Measurements from ENCODE around the gene USP34.

Gene USP34

DNA sequence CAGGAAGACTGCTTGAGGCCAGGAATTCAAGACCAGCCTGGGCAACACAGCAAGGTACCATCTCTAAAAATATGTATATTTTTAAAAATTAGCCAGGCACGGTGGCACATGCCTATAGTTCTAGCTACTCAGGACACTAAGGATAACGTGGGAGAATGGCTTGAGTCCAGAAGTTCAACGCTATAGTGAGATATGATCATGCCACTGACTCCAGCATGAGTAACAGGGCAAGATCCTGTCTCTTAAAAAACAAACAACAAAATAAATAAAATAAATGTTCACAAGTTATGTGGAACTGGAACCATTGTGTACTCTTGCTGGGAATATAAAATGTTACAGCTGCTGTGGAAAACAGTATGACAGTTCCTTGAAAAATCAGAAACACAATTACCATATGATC lies 47.2 kb downstream of the USP34 start:
- Histone ChIP-seq H3K4me3 (replicated peaks; ENCODE audit: insufficient read depth, low read length) (no peak overlapping the region), H3K27me3 (ENCODE audit: insufficient read depth, poor library complexity, severe bottlenecking) (no peaks in the 10 kb centered on the region), H3K27ac (replicated peaks) (no peak overlapping the region)
- no peak for TF ChIP-seq POLR2AphosphoS5 (IDR thresholded peaks at IDR 0.05; ENCODE audit: low read depth)
- TF ChIP-seq GABPA (IDR thresholded peaks at IDR 0.05; ENCODE audit: low read depth) = no peak
- TF ChIP-seq, protein P1, sequence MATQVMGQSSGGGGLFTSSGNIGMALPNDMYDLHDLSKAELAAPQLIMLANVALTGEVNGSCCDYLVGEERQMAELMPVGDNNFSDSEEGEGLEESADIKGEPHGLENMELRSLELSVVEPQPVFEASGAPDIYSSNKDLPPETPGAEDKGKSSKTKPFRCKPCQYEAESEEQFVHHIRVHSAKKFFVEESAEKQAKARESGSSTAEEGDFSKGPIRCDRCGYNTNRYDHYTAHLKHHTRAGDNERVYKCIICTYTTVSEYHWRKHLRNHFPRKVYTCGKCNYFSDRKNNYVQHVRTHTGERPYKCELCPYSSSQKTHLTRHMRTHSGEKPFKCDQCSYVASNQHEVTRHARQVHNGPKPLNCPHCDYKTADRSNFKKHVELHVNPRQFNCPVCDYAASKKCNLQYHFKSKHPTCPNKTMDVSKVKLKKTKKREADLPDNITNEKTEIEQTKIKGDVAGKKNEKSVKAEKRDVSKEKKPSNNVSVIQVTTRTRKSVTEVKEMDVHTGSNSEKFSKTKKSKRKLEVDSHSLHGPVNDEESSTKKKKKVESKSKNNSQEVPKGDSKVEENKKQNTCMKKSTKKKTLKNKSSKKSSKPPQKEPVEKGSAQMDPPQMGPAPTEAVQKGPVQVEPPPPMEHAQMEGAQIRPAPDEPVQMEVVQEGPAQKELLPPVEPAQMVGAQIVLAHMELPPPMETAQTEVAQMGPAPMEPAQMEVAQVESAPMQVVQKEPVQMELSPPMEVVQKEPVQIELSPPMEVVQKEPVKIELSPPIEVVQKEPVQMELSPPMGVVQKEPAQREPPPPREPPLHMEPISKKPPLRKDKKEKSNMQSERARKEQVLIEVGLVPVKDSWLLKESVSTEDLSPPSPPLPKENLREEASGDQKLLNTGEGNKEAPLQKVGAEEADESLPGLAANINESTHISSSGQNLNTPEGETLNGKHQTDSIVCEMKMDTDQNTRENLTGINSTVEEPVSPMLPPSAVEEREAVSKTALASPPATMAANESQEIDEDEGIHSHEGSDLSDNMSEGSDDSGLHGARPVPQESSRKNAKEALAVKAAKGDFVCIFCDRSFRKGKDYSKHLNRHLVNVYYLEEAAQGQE (IDR thresholded peaks at IDR 0.05; ENCODE audit: insufficient replicate concordance, low read depth) = no peak
- TF ChIP-seq, protein P2, sequence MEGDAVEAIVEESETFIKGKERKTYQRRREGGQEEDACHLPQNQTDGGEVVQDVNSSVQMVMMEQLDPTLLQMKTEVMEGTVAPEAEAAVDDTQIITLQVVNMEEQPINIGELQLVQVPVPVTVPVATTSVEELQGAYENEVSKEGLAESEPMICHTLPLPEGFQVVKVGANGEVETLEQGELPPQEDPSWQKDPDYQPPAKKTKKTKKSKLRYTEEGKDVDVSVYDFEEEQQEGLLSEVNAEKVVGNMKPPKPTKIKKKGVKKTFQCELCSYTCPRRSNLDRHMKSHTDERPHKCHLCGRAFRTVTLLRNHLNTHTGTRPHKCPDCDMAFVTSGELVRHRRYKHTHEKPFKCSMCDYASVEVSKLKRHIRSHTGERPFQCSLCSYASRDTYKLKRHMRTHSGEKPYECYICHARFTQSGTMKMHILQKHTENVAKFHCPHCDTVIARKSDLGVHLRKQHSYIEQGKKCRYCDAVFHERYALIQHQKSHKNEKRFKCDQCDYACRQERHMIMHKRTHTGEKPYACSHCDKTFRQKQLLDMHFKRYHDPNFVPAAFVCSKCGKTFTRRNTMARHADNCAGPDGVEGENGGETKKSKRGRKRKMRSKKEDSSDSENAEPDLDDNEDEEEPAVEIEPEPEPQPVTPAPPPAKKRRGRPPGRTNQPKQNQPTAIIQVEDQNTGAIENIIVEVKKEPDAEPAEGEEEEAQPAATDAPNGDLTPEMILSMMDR (IDR thresholded peaks at IDR 0.05; ENCODE audit: insufficient read depth, low read length) = no peak
- TF ChIP-seq SPI1 (IDR thresholded peaks at IDR 0.05; ENCODE audit: borderline replicate concordance, low read depth) = no peak
- DNase-seq (ENCODE audit: low read depth in 1 of 2, low spot score in 1 of 2) = no peak

DNA sequence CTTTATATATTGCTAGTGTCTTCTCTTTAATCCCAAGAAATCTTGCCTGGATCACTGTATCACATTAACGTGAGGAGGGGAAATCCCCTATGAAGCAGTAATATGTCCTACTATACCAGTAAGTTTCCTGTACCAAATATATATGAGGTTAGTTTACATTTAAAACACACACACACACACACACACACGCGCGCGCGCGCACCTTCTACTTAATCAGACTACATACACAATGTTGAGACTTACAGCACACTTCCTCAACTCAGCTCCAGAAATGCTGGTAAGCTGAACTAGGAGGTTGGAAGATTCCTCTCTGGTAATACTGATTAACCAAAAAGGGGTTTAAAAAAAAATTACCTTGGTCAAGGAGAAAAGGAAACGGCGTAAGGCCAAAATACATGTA lies 49.3 kb downstream of the USP34 start:
- peak in 1 of 2 experiments; percentile 29 for DNase-seq (ENCODE audit: low read depth in 1 of 2, low spot score in 1 of 2)
- TF ChIP-seq, protein P1 (IDR thresholded peaks at IDR 0.05; ENCODE audit: insufficient replicate concordance, low read depth) = no peak
- peak; percentile 20; the same call in 1 of the 2 replicates for TF ChIP-seq SPI1 (IDR thresholded peaks at IDR 0.05; ENCODE audit: borderline replicate concordance, low read depth)
- Histone ChIP-seq H3K4me3 (replicated peaks; ENCODE audit: insufficient read depth, low read length) (no peak overlapping the region), H3K27me3 (ENCODE audit: insufficient read depth, poor library complexity, severe bottlenecking) (no peaks in the 10 kb centered on the region), H3K27ac (replicated peaks) (peak overlapping the region; percentile 23)

DNA sequence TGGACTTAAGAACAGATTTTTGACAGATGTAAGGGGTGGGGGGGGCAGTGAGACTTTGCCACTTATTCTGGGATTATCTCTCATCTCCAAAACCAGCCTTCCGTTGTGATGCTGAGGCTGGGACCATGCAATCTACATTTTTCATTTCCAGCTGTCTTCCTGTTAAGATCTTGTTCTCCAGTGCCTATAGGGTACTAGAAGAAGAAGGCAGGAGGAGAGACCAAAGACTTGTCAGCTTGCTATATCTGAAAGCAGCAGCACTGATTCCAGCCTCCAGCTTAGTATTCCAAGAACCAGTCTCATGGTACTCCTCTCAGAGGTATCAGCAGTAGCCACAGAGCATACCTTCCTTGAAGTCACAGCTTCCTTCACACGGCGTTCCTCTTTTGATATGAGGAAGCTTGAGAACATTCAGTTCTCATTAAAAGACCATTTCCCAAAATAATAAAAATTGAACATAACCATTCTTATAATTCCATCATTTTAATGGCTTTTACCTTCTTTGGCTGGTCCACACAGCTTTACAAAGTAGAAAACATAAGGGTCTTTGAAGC lies 49.8 kb downstream of the USP34 start:
- DNase-seq (ENCODE audit: low read depth in 1 of 2, low spot score in 1 of 2) = peak in 1 of 2 experiments; percentile 42
- H3K27ac ChIP-seq (replicated peaks) = no peak overlapping the region

DNA sequence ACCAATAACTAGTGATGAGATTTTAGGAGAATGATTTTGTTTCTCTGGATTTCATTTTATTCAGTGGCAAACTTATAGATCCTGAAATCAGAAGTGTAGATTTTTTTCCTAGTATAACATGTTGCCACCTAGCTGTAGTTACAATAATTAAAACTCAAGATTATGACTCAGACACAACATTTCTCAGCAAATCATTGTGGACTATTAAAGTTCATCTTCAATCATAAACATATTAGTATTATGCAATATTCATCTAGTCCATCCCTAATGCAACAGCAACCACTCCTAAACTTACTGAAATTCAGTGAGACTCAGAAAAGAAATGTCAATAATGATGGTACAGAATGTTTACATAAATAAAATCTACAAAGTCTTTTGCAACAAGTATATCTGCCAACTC lies 51.3 kb downstream of the USP34 start:
- no peak for DNase-seq (ENCODE audit: low read depth in 1 of 2, low spot score in 1 of 2)
- Histone ChIP-seq H3K4me3 (replicated peaks; ENCODE audit: insufficient read depth, low read length) (no peak overlapping the region), H3K27ac (replicated peaks) (no peak overlapping the region), H3K27me3 (ENCODE audit: insufficient read depth, poor library complexity, severe bottlenecking) (no peaks in the 10 kb centered on the region)
- TF ChIP-seq, protein P1 (IDR thresholded peaks at IDR 0.05; ENCODE audit: insufficient replicate concordance, low read depth) = no peak
- TF ChIP-seq GABPA (IDR thresholded peaks at IDR 0.05; ENCODE audit: low read depth) (no peak), SPI1 (IDR thresholded peaks at IDR 0.05; ENCODE audit: borderline replicate concordance, low read depth) (no peak)
- TF ChIP-seq, protein P2 (IDR thresholded peaks at IDR 0.05; ENCODE audit: insufficient read depth, low read length) = no peak

More for the DNA sequence above, 49.8 kb downstream of the USP34 start:
- TF ChIP-seq GABPA (IDR thresholded peaks at IDR 0.05; ENCODE audit: low read depth) = no peak
- peak; percentile 87 for TF ChIP-seq SPI1 (IDR thresholded peaks at IDR 0.05; ENCODE audit: borderline replicate concordance, low read depth)
- H3K4me3 ChIP-seq (replicated peaks; ENCODE audit: insufficient read depth, low read length) = no peak overlapping the region
- H3K27me3 ChIP-seq (ENCODE audit: insufficient read depth, poor library complexity, severe bottlenecking) = no peaks in the 10 kb centered on the region
